HCT116 (cell line): Measurements from ENCODE around the gene G6PC3.

Experiments used
- ATF3 ChIP-seq: IDR thresholded peaks from 2 replicates; pipeline ENCODE4 v1.6.1; 2012
- CEBPB ChIP-seq: IDR thresholded peaks from 2 replicates; pipeline ENCODE4 v1.6.1; 2012; ENCODE audit warnings: low read depth
- CTCF ChIP-seq, 3 experiments: fragments of 200-600 bp in 1 of 3; sonication (generic) in 1 of 3; IDR thresholded peaks in 2 of 3; conservative IDR thresholded peaks in 1 of 3; 2 replicates each; pipeline ENCODE4 v1.5.1; 2012 to 2017; ENCODE audit warnings: low read depth in 2 of 3, low read length in 2 of 3, antibody characterized with exemption in 1 of 3, borderline replicate concordance in 1 of 3, control low read depth in 1 of 3, mild to moderate bottlenecking in 1 of 3, mixed read lengths in 1 of 3, mixed run types in 1 of 3, moderate library complexity in 1 of 3; ENCODE audit not compliant: insufficient read depth in 1 of 3
- EGR1 ChIP-seq: IDR thresholded peaks from 2 replicates; pipeline ENCODE4 v1.6.1; 2012; ENCODE audit warnings: low read depth
- EZH2 ChIP-seq: fragments of 200-600 bp; sonication (generic); IDR thresholded peaks from 2 replicates; pipeline ENCODE4 v1.6.1; 2017; ENCODE audit warnings: antibody characterized with exemption, mixed run types
- JUND ChIP-seq: IDR thresholded peaks from 2 replicates; pipeline ENCODE4 v1.6.1; 2012
- POLR2A ChIP-seq: IDR thresholded peaks from 2 replicates; pipeline ENCODE4 v1.7.0; 2011; ENCODE audit warnings: borderline replicate concordance; ENCODE audit not compliant: insufficient read depth, insufficient read length; ENCODE audit errors: extremely low read depth
- POLR2AphosphoS5 ChIP-seq: IDR thresholded peaks from 2 replicates; pipeline ENCODE4 v1.6.1; 2011; ENCODE audit warnings: mild to moderate bottlenecking, low read depth, low read length, moderate library complexity
- RAD21 ChIP-seq: IDR thresholded peaks from 2 replicates; pipeline ENCODE4 v1.6.1; 2012; ENCODE audit warnings: low read depth, mild to moderate bottlenecking
- REST ChIP-seq: IDR thresholded peaks from 2 replicates; pipeline ENCODE4 v1.6.1; 2012; ENCODE audit warnings: low read depth
- SIN3A ChIP-seq: IDR thresholded peaks from 2 replicates; pipeline ENCODE4 v1.6.1; 2012; ENCODE audit warnings: low read depth
- SP1 ChIP-seq: IDR thresholded peaks from 2 replicates; pipeline ENCODE4 v1.6.1; 2012; ENCODE audit warnings: low read depth
- YY1 ChIP-seq: IDR thresholded peaks from 2 replicates; pipeline ENCODE4 v1.6.1; 2011; ENCODE audit warnings: low read length, low read depth, moderate library complexity, mild to moderate bottlenecking; ENCODE audit not compliant: insufficient replicate concordance; ENCODE audit errors: extremely low read depth
- ZBTB33 ChIP-seq: IDR thresholded peaks from 2 replicates; pipeline ENCODE4 v1.6.1; 2011; ENCODE audit warnings: mild to moderate bottlenecking, low read length, moderate library complexity; ENCODE audit not compliant: insufficient replicate concordance; ENCODE audit errors: extremely low read depth

- TF ChIP-seq CTCF (IDR thresholded peaks at IDR 0.05 in 2 of 3, conservative IDR thresholded peaks at IDR 0.05 in 1 of 3; ENCODE audit: borderline replicate concordance in 1 of 3, insufficient read depth in 1 of 3, low read depth in 2 of 3, low read length in 2 of 3) (no peak), POLR2AphosphoS5 (no peak), JUND (no peak), CEBPB (no peak), YY1 (no peak), RAD21 (no peak), ZBTB33 (no peak), ATF3 (no peak), SIN3A (no peak), EZH2 (no peak), REST (no peak), SP1 (no peak), POLR2A (no peak), EGR1 (no peak)
Measured at GRCh38 chr17:44087319-44087718, 16.8 kb downstream of the G6PC3 start.
